ENCODE results near the gene KCNQ1. TPM values are rescaled to one million over a fixed set of nuclear protein-coding genes. Genes with fewer than 3 reads are reported as not detected.

Gene KCNQ1
- total RNA-seq, 4 donors from 2014 or later = 0.81 to 2.2 (median 1.6) TPM

DNA sequence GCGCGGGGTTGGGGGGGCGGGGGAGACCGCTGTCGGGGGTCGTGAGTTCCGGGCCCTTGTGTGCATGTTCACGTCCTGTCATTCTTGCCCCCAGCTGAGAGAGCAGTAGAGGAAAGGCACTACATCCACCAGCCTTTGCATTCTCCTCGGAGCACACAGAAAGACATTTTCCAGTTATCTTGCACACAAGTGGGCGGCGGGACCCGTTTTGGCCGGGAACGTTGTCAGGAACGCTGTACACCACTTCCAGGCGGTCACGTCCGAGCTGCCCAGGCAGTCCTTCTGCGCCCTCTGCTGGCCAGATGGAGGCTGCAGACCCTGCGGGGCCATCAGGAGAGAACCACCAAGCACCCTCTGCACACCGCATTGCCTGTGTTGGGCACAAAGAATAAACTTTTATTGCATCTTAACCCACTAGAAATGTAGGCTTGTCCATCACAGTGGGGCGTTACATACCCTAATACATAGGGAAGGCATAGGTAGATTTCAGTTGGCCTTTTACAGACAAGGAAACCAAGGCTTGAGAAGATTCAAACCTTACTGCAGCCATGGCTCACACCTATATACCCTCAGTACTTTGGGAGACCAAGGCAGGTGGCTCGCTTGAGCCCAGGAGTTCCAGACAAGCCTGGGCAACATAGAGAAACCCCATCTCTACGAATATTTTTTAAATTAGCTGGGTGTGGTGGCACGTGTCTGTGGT is 443.6 kb downstream of the KCNQ1 start:
- 28 to 30% methylated on average over 25 of the region's 25 CpGs for WGBS, 2 donors
- peak; percentile 89 to 99 for DNase-seq (ENCODE audit: low spot score in 2 of 2)
- intact Hi-C loops (cut with DNase I; ENCODE audit: low total_unique reads) = loop anchor here (2.0 kb wide), 1 partner anchor 356 kb away; no protein-coding TSS in a partner anchor
- TF ChIP-seq, protein P1, sequence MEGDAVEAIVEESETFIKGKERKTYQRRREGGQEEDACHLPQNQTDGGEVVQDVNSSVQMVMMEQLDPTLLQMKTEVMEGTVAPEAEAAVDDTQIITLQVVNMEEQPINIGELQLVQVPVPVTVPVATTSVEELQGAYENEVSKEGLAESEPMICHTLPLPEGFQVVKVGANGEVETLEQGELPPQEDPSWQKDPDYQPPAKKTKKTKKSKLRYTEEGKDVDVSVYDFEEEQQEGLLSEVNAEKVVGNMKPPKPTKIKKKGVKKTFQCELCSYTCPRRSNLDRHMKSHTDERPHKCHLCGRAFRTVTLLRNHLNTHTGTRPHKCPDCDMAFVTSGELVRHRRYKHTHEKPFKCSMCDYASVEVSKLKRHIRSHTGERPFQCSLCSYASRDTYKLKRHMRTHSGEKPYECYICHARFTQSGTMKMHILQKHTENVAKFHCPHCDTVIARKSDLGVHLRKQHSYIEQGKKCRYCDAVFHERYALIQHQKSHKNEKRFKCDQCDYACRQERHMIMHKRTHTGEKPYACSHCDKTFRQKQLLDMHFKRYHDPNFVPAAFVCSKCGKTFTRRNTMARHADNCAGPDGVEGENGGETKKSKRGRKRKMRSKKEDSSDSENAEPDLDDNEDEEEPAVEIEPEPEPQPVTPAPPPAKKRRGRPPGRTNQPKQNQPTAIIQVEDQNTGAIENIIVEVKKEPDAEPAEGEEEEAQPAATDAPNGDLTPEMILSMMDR (IDR thresholded peaks at IDR 0.05) = peak in 1 of 3 donors; percentile 95
- TF ChIP-seq POLR2A (IDR thresholded peaks at IDR 0.05) = no peak
- H3K4me3 ChIP-seq (ENCODE audit: low read depth, poor library complexity, severe bottlenecking) = no peak overlapping the region

DNA sequence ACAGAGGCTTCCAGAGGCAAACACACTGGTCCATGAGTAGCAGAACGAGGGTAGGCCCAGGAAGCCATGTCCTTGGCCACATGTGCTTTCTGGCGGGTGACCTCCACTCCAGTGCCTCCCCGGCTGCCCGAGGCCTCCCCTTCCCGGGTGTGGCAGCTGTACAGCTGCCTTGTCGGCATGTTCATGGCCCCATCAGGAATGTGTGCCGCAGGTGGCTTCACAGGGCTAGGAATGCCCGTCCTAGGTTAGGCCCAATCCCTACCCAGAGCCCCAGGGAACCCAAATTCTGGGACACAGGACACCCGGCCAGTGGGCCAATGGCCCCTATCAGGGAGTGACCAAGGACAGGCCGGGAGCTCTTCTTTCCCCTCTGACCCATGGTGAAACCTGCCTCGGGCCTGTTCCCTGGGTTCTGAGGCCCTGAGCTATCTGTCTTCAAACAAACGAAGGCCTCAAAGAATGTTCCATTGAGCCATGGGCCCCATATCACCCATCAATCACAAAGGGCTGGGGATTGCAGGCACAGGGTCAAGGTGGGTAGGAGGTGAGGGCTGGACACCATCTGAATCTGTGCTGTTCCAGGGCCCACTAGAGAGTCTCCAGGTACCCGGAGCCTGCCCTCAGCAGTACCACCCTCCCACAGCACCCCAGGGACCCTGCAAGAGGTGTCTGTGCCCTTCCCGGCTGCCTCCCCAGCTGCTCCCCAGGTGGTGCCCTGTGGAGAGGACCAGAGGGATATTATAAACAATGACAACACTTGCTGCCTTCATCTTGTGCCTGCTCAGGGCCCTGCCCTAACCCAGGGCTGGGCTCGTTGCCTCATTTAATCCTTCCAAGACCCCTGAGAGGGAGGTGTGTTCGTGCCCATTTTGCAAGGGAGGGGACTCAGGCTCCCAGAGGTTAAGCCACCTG is 444.8 kb downstream of the KCNQ1 start:
- WGBS, 2 donors = 81 to 84% methylated on average over 8 to 16 of the region's 16 CpGs
- no peak for DNase-seq (ENCODE audit: low spot score in 2 of 2)
- TF ChIP-seq, protein P1 (IDR thresholded peaks at IDR 0.05) = no peak
- TF ChIP-seq POLR2A (IDR thresholded peaks at IDR 0.05) = no peak
- no peak overlapping the region for H3K4me3 ChIP-seq (ENCODE audit: low read depth, poor library complexity, severe bottlenecking)
- intact Hi-C loops (cut with DNase I; ENCODE audit: low total_unique reads) = loop anchor here (2.0 to 10.0 kb wide), 2 partner anchors 357 to 695 kb away; no protein-coding TSS in a partner anchor

DNA sequence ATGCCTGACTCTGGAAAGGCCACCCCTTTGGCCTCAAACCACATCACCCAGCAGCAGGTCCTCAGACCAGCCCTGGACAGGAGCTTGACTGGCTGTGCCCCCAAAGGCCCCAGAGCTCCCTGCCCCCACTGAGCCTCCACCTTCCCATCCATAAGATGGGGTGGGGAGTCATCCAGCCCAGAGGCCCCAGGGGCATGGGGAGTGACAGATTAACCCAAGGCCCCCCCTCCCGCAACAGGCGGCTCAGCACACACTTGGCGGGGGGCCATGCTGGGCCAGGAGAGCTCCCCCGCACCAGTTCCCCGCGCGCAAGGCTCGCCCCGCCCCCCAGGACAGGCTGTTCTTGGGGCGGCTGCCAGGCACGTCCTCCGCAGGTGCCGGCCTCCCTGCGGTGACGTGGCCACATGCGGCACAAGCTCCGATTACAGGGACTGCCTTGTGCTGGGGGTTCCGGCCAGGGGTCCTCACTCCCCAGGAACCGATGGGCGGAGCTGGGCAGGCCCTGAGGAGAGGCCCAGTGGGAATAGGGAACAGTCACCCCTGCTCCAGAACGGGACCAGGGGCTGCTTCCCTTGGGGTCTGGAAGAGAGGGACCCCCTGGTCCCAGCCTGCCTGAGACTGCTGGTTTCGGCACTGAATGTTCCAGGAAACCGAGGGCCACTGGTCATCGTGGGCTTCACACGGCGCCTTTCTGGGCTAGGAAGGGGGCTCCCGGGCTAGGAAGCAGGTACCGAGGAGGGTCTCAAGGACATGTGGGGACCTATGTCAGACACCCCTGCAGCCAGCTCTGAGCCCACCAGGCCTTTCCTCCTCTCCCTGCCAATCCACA is 445.9 kb downstream of the KCNQ1 start:
- intact Hi-C loops (cut with DNase I; ENCODE audit: low total_unique reads) = loop anchor here (10.0 kb wide), 1 partner anchor 696 kb away; no protein-coding TSS in a partner anchor
- DNase-seq (ENCODE audit: low spot score in 2 of 2) = no peak
- TF ChIP-seq, protein P1 (IDR thresholded peaks at IDR 0.05) = no peak
- no peak for TF ChIP-seq POLR2A (IDR thresholded peaks at IDR 0.05)
- H3K4me3 ChIP-seq (ENCODE audit: low read depth, poor library complexity, severe bottlenecking) = no peak overlapping the region
- WGBS, 2 donors = 63 to 79% methylated on average over 10 to 23 of the region's 28 CpGs

DNA sequence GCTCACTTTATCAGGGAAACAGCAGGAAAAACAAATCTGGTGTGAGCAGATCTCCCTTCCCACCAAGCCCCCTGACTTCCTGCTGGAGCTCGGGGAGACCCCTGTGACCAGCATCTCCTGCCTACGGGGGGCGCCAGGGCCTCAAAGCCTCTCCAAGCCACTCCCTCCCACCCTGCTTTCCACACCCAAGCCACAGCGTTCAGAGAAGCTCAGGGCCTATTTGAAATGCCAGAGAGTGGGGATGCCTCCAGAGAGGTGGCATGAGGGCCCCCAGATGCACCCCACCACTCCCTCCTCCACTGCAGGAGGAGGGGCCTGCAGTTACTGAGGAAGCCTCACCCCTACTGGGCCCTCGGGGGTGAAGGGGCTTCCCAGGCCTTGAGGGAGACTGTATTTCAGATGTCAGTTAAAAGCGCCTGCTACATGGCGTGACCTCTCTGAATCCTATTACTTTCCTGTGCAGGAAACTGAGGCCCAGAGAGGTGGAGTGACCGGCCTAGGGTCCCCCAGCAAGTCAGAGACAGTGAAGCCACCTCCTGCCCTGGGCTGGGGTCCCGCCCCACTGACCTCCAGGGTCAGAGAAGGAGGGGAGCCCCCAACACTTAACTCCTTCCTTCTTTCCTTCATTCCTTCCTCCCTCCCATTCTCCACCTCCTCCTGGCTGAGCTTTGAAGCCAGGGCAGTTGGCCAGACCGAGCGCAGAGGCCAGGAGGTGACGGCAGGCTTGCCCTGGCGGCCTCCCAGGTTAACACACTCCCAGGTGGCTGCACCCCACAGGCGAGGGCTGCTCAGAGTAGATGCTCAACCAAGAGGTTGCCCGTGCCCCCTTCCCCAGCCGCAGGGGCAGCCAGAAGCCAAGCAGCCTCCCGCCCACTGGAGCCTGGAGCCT is 446.8 kb downstream of the KCNQ1 start:
- 35 to 37% methylated on average over 16 to 17 of the region's 17 CpGs for WGBS, 2 donors
- H3K4me3 ChIP-seq (ENCODE audit: low read depth, poor library complexity, severe bottlenecking) = no peak overlapping the region
- intact Hi-C loops (cut with DNase I; ENCODE audit: low total_unique reads) = loop anchor here (10.0 kb wide), 1 partner anchor 697 kb away; no protein-coding TSS in a partner anchor
- DNase-seq (ENCODE audit: low spot score in 2 of 2) = no peak
- TF ChIP-seq, protein P1 (IDR thresholded peaks at IDR 0.05) = no peak
- TF ChIP-seq POLR2A (IDR thresholded peaks at IDR 0.05) = no peak

Data from lower leg skin (tissue), 4 donors.